ENCODE results near the gene LGALS7.

DNA sequence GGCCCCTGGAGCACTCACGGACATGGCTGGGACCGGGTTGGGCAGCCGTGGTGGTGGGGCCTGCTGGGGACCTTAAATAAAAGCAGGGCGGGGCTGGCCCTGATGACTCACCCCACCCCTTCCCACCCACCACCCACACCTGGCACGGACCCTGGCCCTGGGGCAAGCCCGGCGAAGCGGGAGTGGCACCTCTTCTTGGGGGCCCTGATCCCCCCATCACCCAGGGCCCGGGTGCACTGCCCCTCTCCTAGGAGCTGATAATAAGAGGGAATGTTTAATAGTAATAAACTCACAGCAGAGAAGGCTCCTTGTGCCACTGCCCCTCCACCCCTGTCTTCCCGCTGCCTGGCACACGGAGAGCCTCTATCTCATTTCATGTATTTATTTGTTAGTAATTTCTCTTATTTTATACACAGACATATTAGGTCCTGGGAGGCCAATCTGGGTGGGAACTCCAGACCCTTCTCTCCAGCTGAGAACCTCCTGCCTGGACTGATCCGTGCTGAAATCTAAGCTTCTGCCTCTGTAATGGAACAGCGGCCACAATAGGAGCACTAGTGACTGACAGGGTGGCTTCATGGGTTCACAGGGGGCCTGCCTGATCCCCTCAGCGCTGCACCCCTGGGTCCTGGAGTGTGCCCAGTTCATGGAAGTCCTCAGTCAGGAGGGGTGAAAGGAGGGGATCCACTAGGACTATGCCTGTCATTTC is at the start of gene LGALS7:
- no peak for TF ChIP-seq POLR2A (IDR thresholded peaks at IDR 0.05)
- TF ChIP-seq, protein P1, sequence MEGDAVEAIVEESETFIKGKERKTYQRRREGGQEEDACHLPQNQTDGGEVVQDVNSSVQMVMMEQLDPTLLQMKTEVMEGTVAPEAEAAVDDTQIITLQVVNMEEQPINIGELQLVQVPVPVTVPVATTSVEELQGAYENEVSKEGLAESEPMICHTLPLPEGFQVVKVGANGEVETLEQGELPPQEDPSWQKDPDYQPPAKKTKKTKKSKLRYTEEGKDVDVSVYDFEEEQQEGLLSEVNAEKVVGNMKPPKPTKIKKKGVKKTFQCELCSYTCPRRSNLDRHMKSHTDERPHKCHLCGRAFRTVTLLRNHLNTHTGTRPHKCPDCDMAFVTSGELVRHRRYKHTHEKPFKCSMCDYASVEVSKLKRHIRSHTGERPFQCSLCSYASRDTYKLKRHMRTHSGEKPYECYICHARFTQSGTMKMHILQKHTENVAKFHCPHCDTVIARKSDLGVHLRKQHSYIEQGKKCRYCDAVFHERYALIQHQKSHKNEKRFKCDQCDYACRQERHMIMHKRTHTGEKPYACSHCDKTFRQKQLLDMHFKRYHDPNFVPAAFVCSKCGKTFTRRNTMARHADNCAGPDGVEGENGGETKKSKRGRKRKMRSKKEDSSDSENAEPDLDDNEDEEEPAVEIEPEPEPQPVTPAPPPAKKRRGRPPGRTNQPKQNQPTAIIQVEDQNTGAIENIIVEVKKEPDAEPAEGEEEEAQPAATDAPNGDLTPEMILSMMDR (IDR thresholded peaks at IDR 0.05): no peak
